ENCODE measurements around the gene GRIN2A.

- TF ChIP-seq CTCF (IDR thresholded peaks at IDR 0.05) (no peak), POLR2A (IDR thresholded peaks at IDR 0.05) (no peak)
These were observed 70.2 kb downstream of the GRIN2A start for GRCh38 chr16:10112021-10112420.

Data from adrenal gland (tissue), 5 donors.